HG03520 (cell line): ENCODE data around the gene RERE.

Experiments
- ATAC-seq: cut with Tn5 transposase; IDR thresholded peaks from one replicate; pipeline ENCODE4 v1.9.1; 2021; ENCODE audit warnings: mild to moderate bottlenecking, moderate library complexity; ENCODE audit not compliant: unreplicated experiment

RERE gene

GRCh38 chr1:8817412-8818324 is at the start of gene RERE:
Gene RERE, minus strand, starts transcription at chr1:8817640.
- ATAC-seq, result peak; percentile 88

- no peak for ATAC-seq
Observed at GRCh38 chr1:8866792-8867415, 49.5 kb upstream of the RERE start.

GRCh38 chr1:8866173-8866791 is 48.8 kb upstream of the RERE start:
- ATAC-seq, result no peak

- ATAC-seq, result no peak
Observed at GRCh38 chr1:8864713-8865344, 47.4 kb upstream of the RERE start.

GRCh38 chr1:8863794-8864233 is 46.4 kb upstream of the RERE start:
- ATAC-seq, result no peak

GRCh38 chr1:8863138-8863537 is 45.7 kb upstream of the RERE start:
- ATAC-seq, result no peak

- no peak for ATAC-seq
Observed at GRCh38 chr1:8862528-8862927, 45.1 kb upstream of the RERE start.

- ATAC-seq, result no peak
Observed at GRCh38 chr1:8860738-8861516, 43.5 kb upstream of the RERE start.

- no peak for ATAC-seq
Observed at GRCh38 chr1:8858888-8859706, 41.7 kb upstream of the RERE start.

- no peak for ATAC-seq
Observed at GRCh38 chr1:8858112-8858668, 40.8 kb upstream of the RERE start.

- no peak for ATAC-seq
Observed at GRCh38 chr1:8856689-8857412, 39.4 kb upstream of the RERE start.

GRCh38 chr1:8854240-8854639 is 36.8 kb upstream of the RERE start:
- ATAC-seq, result no peak

GRCh38 chr1:8851060-8851459 is 33.6 kb upstream of the RERE start:
- no peak for ATAC-seq

GRCh38 chr1:8848663-8849386 is 31.4 kb upstream of the RERE start:
- no peak for ATAC-seq

GRCh38 chr1:8847990-8848389 is 30.6 kb upstream of the RERE start:
- ATAC-seq, result no peak

GRCh38 chr1:8846263-8846662 is 28.8 kb upstream of the RERE start:
- no peak for ATAC-seq

- ATAC-seq, result no peak
Observed at GRCh38 chr1:8845104-8846097, 28.0 kb upstream of the RERE start.
